Measurements from ENCODE around the gene ATP6V1F. TPM values are rescaled to one million over a fixed set of nuclear protein-coding genes. Genes with fewer than 3 reads are reported as not detected.

The ATP6V1F gene
- total and polyA plus RNA-seq, 10 donors: 78.3 to 285 (median 91.5) TPM

- H3K27me3 ChIP-seq (replicated peaks in 1 of 7): peaks cover 4 to 61% (median 48%) of the 10 kb centered on the region in 7 donors
- peaks cover 16 to 40% (median 29%) of the 10 kb centered on the region in 6 donors for H3K4me1 ChIP-seq
- H3K4me3 ChIP-seq: no peak overlapping the region
- intact Hi-C loops (cut with DNase I; ENCODE audit: low total_unique reads): no loop called here
- no peaks in the 10 kb centered on the region for H3K36me3 ChIP-seq
- 26 to 43% (median 29%) methylated on average over 2 of the region's 2 CpGs for WGBS, 5 donors
- no peaks in the 10 kb centered on the region for H3K9me3 ChIP-seq
- no peak for DNase-seq
- no peak for TF ChIP-seq POLR2A (IDR thresholded peaks at IDR 0.05)
- TF ChIP-seq CTCF (IDR thresholded peaks at IDR 0.05 in 8 of 11, conservative IDR thresholded peaks at IDR 0.05 in 3 of 11): no peak
- no peak for TF ChIP-seq POLR2AphosphoS5 (IDR thresholded peaks at IDR 0.05)
- H3K27ac ChIP-seq: no peak overlapping the region
Measured at GRCh38 chr7:128832880-128833147, 29.8 kb upstream of the ATP6V1F start.

- Histone ChIP-seq H3K4me3 (no peak overlapping the region), H3K9me3 (no peaks in the 10 kb centered on the region), H3K27ac (no peak overlapping the region), H3K36me3 (no peaks in the 10 kb centered on the region), H3K4me1 (peaks cover 16 to 40% (median 29%) of the 10 kb centered on the region in 6 donors), H3K27me3 (replicated peaks in 1 of 7) (peaks cover 4 to 56% (median 46%) of the 10 kb centered on the region in 7 donors)
- no peak for TF ChIP-seq POLR2AphosphoS5 (IDR thresholded peaks at IDR 0.05)
- no peak for TF ChIP-seq CTCF (IDR thresholded peaks at IDR 0.05 in 8 of 11, conservative IDR thresholded peaks at IDR 0.05 in 3 of 11)
- no peak for TF ChIP-seq POLR2A (IDR thresholded peaks at IDR 0.05)
- intact Hi-C loops (cut with DNase I; ENCODE audit: low total_unique reads): no loop called here
- peak; percentile 66 for DNase-seq
- WGBS, 5 donors: 22 to 33% (median 27%) methylated on average over 12 to 13 of the region's 13 CpGs
Measured at GRCh38 chr7:128833148-128833945, 29.3 kb upstream of the ATP6V1F start.

- intact Hi-C loops (cut with DNase I; ENCODE audit: low total_unique reads): no loop called here
- Histone ChIP-seq H3K27me3 (replicated peaks in 1 of 7) (peaks cover 4 to 50% (median 40%) of the 10 kb centered on the region in 7 donors), H3K9me3 (no peaks in the 10 kb centered on the region), H3K27ac (no peak overlapping the region), H3K4me1 (peaks cover 16 to 40% (median 29%) of the 10 kb centered on the region in 6 donors), H3K4me3 (no peak overlapping the region), H3K36me3 (no peaks in the 10 kb centered on the region)
- no peak for DNase-seq
- 46 to 71% (median 65%) methylated on average over 2 to 4 of the region's 4 CpGs for WGBS, 5 donors
- no peak for TF ChIP-seq POLR2AphosphoS5 (IDR thresholded peaks at IDR 0.05)
- no peak for TF ChIP-seq CTCF (IDR thresholded peaks at IDR 0.05 in 8 of 11, conservative IDR thresholded peaks at IDR 0.05 in 3 of 11)
- TF ChIP-seq POLR2A (IDR thresholded peaks at IDR 0.05): no peak
Measured at GRCh38 chr7:128833946-128834325, 28.7 kb upstream of the ATP6V1F start.

- Histone ChIP-seq H3K36me3 (no peaks in the 10 kb centered on the region), H3K9me3 (no peaks in the 10 kb centered on the region), H3K4me1 (peaks cover 11 to 29% (median 19%) of the 10 kb centered on the region in 6 donors), H3K27me3 (replicated peaks in 1 of 7) (peaks cover 4 to 36% (median 28%) of the 10 kb centered on the region in 7 donors), H3K27ac (no peak overlapping the region), H3K4me3 (no peak overlapping the region)
- intact Hi-C loops (cut with DNase I; ENCODE audit: low total_unique reads): no loop called here
- no peak for DNase-seq
- 85 to 96% (median 90%) methylated on average over 11 to 16 of the region's 16 CpGs for WGBS, 5 donors
- TF ChIP-seq CTCF (IDR thresholded peaks at IDR 0.05 in 8 of 11, conservative IDR thresholded peaks at IDR 0.05 in 3 of 11) (no peak), POLR2AphosphoS5 (IDR thresholded peaks at IDR 0.05) (no peak), POLR2A (IDR thresholded peaks at IDR 0.05) (no peak)
Measured at GRCh38 chr7:128835231-128835751, 27.4 kb upstream of the ATP6V1F start.

Data from spleen (tissue), 11 donors.